ENCODE data around the gene CTIF.

DNA sequence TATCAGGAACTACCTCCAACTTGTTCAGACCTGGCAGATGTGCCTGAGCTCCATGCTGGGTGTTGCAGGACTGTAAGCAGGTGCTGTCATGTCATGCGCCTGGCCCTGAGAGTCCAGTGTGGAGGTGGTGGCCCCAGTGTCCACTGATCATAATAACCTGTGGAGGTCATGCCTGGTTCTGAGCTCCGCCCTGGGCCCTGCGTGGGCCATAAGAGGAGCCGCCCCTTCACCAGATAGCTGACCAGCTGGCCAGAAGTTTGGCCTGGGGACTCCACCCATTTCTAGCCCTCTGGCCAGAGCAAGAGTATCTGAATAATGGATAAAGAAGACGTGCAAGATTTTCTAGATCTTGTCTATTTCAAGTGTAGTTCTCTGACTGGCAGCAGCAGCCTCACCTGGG, 72.4 kb downstream of the CTIF start:
- TF ChIP-seq, protein P1, sequence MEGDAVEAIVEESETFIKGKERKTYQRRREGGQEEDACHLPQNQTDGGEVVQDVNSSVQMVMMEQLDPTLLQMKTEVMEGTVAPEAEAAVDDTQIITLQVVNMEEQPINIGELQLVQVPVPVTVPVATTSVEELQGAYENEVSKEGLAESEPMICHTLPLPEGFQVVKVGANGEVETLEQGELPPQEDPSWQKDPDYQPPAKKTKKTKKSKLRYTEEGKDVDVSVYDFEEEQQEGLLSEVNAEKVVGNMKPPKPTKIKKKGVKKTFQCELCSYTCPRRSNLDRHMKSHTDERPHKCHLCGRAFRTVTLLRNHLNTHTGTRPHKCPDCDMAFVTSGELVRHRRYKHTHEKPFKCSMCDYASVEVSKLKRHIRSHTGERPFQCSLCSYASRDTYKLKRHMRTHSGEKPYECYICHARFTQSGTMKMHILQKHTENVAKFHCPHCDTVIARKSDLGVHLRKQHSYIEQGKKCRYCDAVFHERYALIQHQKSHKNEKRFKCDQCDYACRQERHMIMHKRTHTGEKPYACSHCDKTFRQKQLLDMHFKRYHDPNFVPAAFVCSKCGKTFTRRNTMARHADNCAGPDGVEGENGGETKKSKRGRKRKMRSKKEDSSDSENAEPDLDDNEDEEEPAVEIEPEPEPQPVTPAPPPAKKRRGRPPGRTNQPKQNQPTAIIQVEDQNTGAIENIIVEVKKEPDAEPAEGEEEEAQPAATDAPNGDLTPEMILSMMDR (IDR thresholded peaks at IDR 0.05), result no peak
- TF ChIP-seq EP300 (IDR thresholded peaks at IDR 0.05; ENCODE audit: borderline replicate concordance in 1 of 2, low read depth in 1 of 2, low read length in 1 of 2), result no peak

Measured in SK-N-SH (cell line).